Fibroblast of villous mesenchyme (primary cell): Measurements from ENCODE around the gene JUN. TPM values are rescaled to one million over a fixed set of nuclear protein-coding genes. Genes with fewer than 3 reads are reported as not detected.
A peak's percentile ranks its signal among the peaks of the same experiment; 100 is the strongest.

Experiments used
- DNase-seq: peaks from one replicate; pipeline ENCODE4 v3.0.0-alpha.2; 2010; ENCODE audit warnings: low read depth
- H3K4me3 ChIP-seq: 2 replicates; pipeline ENCODE4 v1.5.1; 2011; ENCODE audit warnings: low read depth, mild to moderate bottlenecking, low read length
- total RNA-seq: library from RNA; depleted of rRNA; stranded (reverse); fragments of >200 nt; gene quantifications from 2 replicates; pipeline ENCODE4 v1.2.3, GENCODE V29; 2012
- TF ChIP-seq, protein P1 (sequence below): IDR thresholded peaks from 2 replicates; pipeline ENCODE4 v1.5.1; 2012; ENCODE audit warnings: low read depth, mild to moderate bottlenecking, low read length; ENCODE audit not compliant: insufficient read depth

The JUN gene
- total RNA-seq, 1 donor: 84.6 TPM

DNA sequence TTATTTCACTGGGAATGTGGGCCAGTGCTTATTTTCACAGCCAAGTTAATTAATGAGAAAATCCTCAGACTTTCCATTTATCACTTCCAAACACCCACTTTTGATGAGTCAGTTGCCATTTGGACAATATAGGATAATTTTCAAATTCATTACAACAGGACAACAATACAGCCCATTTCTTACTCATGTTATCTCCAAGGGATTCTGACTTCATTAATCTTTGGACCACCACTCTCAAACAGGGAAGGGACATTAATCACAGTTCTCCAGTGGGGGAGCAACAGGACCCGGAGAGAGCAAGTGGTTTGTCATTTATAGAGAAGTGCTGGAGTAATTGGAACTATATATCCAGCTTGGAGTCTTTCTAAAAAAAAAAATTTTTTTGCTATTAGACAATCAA lies 38.7 kb downstream of the JUN start:
- TF ChIP-seq, protein P1, sequence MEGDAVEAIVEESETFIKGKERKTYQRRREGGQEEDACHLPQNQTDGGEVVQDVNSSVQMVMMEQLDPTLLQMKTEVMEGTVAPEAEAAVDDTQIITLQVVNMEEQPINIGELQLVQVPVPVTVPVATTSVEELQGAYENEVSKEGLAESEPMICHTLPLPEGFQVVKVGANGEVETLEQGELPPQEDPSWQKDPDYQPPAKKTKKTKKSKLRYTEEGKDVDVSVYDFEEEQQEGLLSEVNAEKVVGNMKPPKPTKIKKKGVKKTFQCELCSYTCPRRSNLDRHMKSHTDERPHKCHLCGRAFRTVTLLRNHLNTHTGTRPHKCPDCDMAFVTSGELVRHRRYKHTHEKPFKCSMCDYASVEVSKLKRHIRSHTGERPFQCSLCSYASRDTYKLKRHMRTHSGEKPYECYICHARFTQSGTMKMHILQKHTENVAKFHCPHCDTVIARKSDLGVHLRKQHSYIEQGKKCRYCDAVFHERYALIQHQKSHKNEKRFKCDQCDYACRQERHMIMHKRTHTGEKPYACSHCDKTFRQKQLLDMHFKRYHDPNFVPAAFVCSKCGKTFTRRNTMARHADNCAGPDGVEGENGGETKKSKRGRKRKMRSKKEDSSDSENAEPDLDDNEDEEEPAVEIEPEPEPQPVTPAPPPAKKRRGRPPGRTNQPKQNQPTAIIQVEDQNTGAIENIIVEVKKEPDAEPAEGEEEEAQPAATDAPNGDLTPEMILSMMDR: no peak
- DNase-seq: no peak

DNA sequence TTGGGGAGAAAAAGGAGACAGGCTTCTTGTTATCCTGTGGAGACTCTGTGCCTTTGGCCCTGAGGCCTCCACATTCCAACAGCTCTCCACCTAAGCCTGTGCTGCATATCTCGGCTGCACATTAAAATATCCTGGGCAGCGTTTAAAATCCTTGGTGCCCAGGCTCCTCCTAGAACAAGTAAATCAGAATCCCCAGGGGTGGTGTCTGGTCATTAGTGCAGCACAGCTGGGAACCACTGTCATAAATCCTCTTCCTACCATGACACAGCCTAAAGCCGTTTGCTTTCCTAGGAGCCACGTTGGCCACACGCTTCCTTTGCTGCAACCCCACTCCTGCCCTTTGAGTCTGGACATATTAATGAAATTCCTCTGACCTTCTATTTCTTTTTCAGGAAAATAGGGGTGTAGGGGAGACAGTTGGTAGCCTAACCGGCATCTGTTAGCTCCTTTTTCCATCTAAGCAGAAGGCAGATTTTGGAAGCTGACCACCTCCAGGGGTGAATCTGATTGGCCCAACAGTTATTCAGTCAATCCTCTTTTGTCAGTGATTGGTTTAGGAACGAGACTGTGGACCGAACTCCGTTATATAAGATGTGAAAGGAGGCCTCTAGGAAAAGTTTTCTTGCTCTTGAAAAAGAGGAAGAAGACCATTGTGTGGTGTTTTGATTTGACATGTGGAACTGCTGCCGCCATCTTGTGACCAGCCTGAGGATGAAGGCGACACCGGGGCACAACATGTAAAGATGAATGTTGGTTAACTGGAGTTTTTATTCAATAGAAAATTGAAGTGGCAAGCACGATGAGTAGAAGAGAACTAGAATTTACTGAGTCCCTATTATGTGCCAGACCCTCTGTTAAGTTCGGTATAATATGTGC lies 41.9 kb downstream of the JUN start:
- TF ChIP-seq, protein P1: no peak
- DNase-seq: peak; percentile 46
- H3K4me3 ChIP-seq: no peak overlapping the region

More for the DNA sequence above, 38.7 kb downstream of the JUN start:
- no peak overlapping the region for H3K4me3 ChIP-seq

DNA sequence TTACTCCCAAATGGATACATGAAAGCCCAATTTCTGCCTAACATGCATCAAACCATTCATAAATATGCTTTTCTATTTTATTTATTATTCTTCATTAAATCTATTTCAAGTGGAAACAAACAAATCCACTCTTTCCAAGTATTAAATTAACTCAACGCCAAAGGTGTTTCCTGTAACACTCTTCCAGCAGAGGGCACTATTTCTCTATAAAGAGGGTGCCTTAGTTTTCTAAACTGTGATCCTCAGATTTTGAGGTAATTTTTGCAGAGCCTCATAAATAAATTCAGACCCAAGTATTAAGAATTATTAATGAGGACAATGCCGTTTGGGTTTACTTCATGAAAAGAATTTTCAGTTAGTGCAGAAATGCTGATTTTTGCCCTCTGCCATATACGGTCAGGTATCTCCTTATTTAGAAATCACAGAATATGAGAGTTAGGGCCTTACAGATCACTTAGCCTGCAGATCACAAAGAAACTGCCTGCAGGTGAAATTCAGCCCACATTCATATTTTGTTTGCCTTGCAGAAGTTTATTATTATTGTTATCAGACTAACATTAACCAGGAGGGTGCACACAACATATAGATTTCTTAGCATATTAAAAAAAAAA lies 43.9 kb downstream of the JUN start:
- DNase-seq: peak; percentile 74
- H3K4me3 ChIP-seq: no peak overlapping the region
- TF ChIP-seq, protein P1: peak; percentile 73

DNA sequence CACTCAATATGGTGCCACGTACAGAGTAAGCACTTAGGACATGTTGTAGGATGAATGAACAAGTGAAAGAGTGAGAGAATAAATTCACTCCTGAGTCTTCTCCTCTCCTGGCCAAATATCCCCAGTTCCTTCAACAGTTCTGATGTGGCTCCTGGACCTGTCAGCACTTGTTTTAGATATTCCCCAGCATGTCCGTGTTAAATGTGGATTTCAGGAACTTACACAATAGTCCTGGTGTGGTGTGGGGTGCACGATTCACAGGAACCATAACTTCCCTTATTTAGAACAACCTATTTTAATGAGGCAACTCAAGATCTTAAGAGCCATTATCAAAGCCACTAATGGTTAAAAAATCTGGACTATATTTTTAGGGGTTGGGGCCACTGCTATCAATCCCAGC lies 45.0 kb downstream of the JUN start:
- TF ChIP-seq, protein P1: no peak
- no peak overlapping the region for H3K4me3 ChIP-seq
- DNase-seq: no peak

DNA sequence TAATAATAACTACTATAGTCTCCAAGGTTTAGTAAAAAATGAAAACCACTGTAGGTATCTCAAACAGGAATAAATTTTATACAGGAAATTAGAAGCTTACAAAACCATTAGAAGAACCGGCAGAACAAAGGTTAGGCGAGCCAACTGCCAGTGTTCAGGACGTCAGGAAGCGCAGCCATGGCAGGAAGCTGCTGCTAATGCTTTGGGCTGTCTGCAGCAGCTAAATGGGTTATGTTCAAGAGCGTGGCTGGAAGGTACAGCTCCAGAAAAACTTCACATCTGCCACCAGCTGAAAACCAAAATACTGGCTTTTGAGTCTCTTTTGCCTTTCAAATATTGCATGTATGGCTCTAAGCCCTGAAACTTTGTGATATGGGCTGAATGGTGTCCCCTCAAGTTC lies 48.3 kb downstream of the JUN start:
- no peak overlapping the region for H3K4me3 ChIP-seq
- DNase-seq: no peak
- TF ChIP-seq, protein P1: no peak

DNA sequence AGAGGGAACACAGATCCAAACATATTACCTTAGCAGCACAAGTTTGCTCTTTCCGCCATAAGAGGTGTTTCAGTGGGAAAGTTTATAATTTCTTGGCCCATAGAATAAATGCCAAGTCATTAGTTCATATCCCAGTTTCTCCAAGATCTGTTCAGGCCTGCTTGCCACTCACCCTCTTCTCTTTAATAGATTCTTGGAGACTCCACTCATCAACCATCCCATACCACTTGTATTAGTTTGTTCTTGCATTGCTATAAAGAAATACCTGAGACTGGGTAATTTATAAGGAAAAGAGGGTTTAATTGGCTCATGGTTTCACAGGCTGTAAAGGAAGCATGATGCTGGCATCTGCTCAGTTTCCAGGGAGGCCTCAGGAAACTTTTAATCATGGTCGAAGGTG lies 49.2 kb downstream of the JUN start:
- no peak for DNase-seq
- TF ChIP-seq, protein P1: no peak
- no peak overlapping the region for H3K4me3 ChIP-seq
